A673 (cell line): ENCODE data around the gene TSSK2. TPM values are rescaled to one million over a fixed set of nuclear protein-coding genes. Genes with fewer than 3 reads are reported as not detected.

ENCODE experiments used
- BruUV-seq: library from RNA; stranded (reverse); fragments of 400-500 nt; replicated peaks from 2 replicates; lab custom pipeline; 2021; lab: Mats Ljungman, UMichigan
- CTCF ChIA-PET: fragments of 300-600 bp; sonication (Branson Sonifier 250); formaldehyde crosslinking; loops from one replicate; lab custom pipeline; 2022; ENCODE audit warnings: antibody characterized with exemption; lab: Charles Lee
- POLR2A ChIA-PET: fragments of 300-600 bp; sonication (Branson Sonifier 250); formaldehyde crosslinking; loops from one replicate; lab custom pipeline; 2022; ENCODE audit warnings: antibody characterized with exemption; ENCODE audit not compliant: low non-redundant PET; lab: Charles Lee
- DNase-seq: peaks from one replicate; pipeline ENCODE4 v3.0.0-alpha.2; 2015; ENCODE audit warnings: low spot score
- H3K27ac ChIP-seq: fragments of 200-600 bp; sonication (generic); 2 replicates; pipeline ENCODE4 v1.5.1; 2016; ENCODE audit warnings: mixed run types, low read depth, mild to moderate bottlenecking, mixed read lengths, antibody characterized with exemption, low read length; ENCODE audit not compliant: poor library complexity, severe bottlenecking
- H3K27me3 ChIP-seq: fragments of 200-600 bp; sonication (generic); replicated peaks from 2 replicates; pipeline ENCODE4 v1.6.1; 2017; ENCODE audit warnings: mixed run types, low read depth, mild to moderate bottlenecking, mixed read lengths, antibody characterized with exemption, low read length; ENCODE audit not compliant: insufficient read depth, poor library complexity
- H3K36me3 ChIP-seq: fragments of 200-600 bp; sonication (generic); 2 replicates; pipeline ENCODE4 v1.6.1; 2016; ENCODE audit warnings: mixed run types, mild to moderate bottlenecking, mixed read lengths, antibody characterized with exemption, low read length; ENCODE audit not compliant: insufficient read depth, poor library complexity, severe bottlenecking
- H3K4me1 ChIP-seq: fragments of 200-600 bp; sonication (generic); 2 replicates; pipeline ENCODE4 v1.6.1; 2017; ENCODE audit warnings: mixed run types, mild to moderate bottlenecking, mixed read lengths, antibody characterized with exemption, low read length; ENCODE audit not compliant: insufficient read depth, poor library complexity, severe bottlenecking
- H3K4me3 ChIP-seq: fragments of 200-600 bp; sonication (generic); 2 replicates; pipeline ENCODE4 v1.5.1; 2016; ENCODE audit warnings: low read depth, mixed run types, mild to moderate bottlenecking, mixed read lengths, low read length; ENCODE audit not compliant: poor library complexity, severe bottlenecking
- H3K9me3 ChIP-seq: fragments of 200-600 bp; sonication (generic); 2 replicates; pipeline ENCODE4 v1.6.1; 2016; ENCODE audit warnings: mixed run types, low read depth, mild to moderate bottlenecking, mixed read lengths, antibody characterized with exemption, low read length; ENCODE audit not compliant: poor library complexity, severe bottlenecking
- EZH2 ChIP-seq: fragments of 200-600 bp; sonication (generic); IDR thresholded peaks from 2 replicates; pipeline ENCODE4 v1.6.1; 2017; ENCODE audit warnings: borderline replicate concordance, low read depth, mild to moderate bottlenecking, mixed read lengths, antibody characterized with exemption, low read length; ENCODE audit not compliant: poor library complexity, severe bottlenecking
- intact Hi-C: fragments of 100-400 bp; cut with micrococcal nuclease; formaldehyde crosslinking; loops from one replicate; pipeline ENCODE4 v1.10.0; 2022; ENCODE audit not compliant: unreplicated experiment
- total RNA-seq: library from RNA; stranded (reverse); gene quantifications from 2 replicates; pipeline ENCODE4 v1.2.3, GENCODE V29; 2021
- TF ChIP-seq, protein P1 (sequence below): fragments of 300-800, 200-600 bp; sonication (generic); conservative IDR thresholded peaks from 2 replicates; pipeline ENCODE4 v1.5.1; 2017; ENCODE audit warnings: low read depth, mild to moderate bottlenecking, antibody characterized with exemption, low read length, moderate library complexity, mixed read lengths

Gene TSSK2
- total RNA-seq, 1 experiment from 2014 or later: not detected

DNA sequence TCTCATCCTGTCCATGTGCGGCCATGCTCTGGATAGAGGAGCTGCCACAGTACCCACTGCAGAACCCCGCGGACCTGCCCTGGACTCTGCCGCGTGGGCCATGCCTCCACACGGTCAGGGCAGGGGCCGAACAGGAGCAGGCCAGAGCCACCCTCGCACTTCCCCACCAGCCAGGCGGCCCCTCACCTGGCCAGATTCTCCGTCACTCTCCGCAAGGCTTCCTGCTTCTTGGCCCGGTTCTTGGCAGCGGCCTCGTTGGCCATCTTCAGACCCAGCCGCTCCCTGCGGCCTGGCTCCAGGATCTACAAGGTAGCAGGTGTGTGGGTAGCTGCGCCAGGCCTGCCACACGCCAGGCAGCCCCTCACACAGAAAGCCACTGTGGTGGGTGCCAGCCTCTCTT is 3.8 kb downstream of the TSSK2 start:
- BruUV-seq: no TSS peak
- Histone ChIP-seq H3K4me3 (no peak overlapping the region), H3K27ac (no peak overlapping the region), H3K9me3 (no peaks in the 10 kb centered on the region), H3K4me1 (no peaks in the 10 kb centered on the region), H3K36me3 (peaks cover 10% of the 10 kb centered on the region), H3K27me3 (no peaks in the 10 kb centered on the region)
- ChIA-PET POLR2A (no interaction called here), CTCF (no interaction called here)
- TF ChIP-seq, protein P1, sequence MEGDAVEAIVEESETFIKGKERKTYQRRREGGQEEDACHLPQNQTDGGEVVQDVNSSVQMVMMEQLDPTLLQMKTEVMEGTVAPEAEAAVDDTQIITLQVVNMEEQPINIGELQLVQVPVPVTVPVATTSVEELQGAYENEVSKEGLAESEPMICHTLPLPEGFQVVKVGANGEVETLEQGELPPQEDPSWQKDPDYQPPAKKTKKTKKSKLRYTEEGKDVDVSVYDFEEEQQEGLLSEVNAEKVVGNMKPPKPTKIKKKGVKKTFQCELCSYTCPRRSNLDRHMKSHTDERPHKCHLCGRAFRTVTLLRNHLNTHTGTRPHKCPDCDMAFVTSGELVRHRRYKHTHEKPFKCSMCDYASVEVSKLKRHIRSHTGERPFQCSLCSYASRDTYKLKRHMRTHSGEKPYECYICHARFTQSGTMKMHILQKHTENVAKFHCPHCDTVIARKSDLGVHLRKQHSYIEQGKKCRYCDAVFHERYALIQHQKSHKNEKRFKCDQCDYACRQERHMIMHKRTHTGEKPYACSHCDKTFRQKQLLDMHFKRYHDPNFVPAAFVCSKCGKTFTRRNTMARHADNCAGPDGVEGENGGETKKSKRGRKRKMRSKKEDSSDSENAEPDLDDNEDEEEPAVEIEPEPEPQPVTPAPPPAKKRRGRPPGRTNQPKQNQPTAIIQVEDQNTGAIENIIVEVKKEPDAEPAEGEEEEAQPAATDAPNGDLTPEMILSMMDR: no peak
- TF ChIP-seq EZH2: no peak
- no peak for DNase-seq
- intact Hi-C loops: no loop called here

DNA sequence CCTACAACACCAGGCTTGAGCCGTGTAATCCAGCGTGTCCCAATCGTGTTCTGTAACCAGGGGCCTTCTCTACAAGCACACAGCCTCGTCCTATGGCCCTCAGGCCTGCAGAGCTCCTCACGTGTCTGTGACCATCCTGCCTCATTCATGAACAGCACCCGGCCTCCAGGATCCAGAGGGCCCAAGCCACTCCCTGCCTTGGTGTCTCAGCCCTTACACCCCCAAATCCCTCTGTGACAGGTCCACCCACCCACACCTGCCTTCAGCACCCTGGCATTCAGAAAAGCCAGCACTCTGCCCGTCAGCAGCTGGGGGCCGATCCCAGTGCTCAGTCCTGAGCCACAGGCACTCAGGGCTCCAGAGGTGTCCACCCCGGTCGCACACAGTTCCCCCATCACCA is 5.8 kb downstream of the TSSK2 start:
- no TSS peak for BruUV-seq
- intact Hi-C loops: no loop called here
- ChIA-PET POLR2A (no interaction called here), CTCF (no interaction called here)
- TF ChIP-seq, protein P1: no peak
- TF ChIP-seq EZH2: no peak
- H3K27me3 ChIP-seq: no peaks in the 10 kb centered on the region
- H3K27ac ChIP-seq: no peak overlapping the region
- H3K4me3 ChIP-seq: no peak overlapping the region
- DNase-seq: no peak
- no peaks in the 10 kb centered on the region for H3K4me1 ChIP-seq
- H3K9me3 ChIP-seq: no peaks in the 10 kb centered on the region
- peaks cover 23% of the 10 kb centered on the region for H3K36me3 ChIP-seq

DNA sequence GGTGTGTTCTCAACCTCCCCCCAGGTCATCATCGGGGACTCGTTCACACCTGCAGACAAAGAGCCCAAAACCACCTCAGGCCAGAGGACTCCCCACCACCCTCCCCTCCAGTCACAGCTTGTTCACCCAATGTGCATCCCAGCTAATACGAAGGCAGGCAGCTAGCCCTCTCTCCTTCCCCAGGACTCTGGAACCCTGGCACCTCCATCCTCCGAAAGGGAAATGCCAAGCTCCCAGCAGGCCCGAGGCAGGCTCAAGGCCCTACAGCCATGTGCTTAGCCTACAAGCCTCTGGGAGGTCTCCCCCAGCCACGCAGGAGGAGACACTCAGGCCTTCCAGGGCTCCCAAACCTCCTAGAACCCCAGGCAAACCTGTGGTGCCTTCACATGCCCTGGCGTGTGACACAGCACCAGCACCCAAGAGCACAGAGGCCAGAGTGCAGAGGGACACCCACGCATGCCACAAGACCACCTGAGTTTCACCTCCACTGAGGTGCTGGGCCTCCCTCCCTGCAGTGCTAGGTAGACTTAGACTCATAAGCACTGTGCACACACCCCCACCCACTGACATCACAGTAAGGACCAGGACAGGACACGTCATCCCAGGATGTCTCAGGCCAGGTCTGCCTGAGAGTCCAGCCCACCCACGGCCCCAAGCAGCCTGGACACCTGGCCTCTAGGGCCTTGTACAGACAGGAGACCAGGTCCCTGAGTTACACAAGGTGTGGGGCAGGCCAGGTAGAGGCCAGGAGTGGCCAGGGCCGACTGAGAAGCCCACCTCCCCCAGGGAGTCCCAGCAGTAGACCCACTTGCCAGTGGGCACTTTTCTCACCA is 6.5 kb downstream of the TSSK2 start:
- Histone ChIP-seq H3K9me3 (no peaks in the 10 kb centered on the region), H3K27ac (peak overlapping the region; percentile 26), H3K27me3 (no peaks in the 10 kb centered on the region), H3K4me3 (no peak overlapping the region), H3K4me1 (no peaks in the 10 kb centered on the region), H3K36me3 (peaks cover 30% of the 10 kb centered on the region)
- ChIA-PET CTCF (no interaction called here), POLR2A (no interaction called here)
- TF ChIP-seq, protein P1: no peak
- no peak for TF ChIP-seq EZH2
- BruUV-seq: no TSS peak
- intact Hi-C loops: no loop called here
- DNase-seq: no peak
